Measurements from ENCODE around the gene NFIB.

DNA sequence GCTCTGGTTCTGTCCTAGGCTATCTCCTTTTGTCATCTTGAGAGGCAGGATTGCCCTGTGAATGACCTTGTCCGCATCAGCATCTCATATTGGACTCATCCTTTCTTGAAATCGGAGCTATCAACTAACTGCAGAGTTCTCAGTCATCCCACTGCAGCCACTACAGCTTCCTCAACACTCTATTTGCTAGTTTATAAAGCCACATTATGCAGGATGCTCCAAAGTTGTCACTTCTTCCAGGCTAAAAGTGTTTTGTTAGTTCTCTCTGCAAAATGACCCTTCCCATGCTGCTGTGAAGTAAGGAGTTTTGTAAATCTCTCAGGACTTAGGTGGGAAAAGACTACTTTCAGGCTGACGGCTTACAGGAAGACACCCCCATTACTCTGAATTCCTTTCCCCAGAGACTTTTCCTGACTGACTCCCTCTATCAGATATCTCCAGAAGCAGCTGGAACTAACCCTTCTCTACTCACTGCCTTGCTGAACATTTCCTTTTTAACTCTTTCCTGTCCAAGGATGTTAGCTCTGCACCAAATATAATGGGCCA, 257.6 kb downstream of the NFIB start:
- TF ChIP-seq, protein P1, sequence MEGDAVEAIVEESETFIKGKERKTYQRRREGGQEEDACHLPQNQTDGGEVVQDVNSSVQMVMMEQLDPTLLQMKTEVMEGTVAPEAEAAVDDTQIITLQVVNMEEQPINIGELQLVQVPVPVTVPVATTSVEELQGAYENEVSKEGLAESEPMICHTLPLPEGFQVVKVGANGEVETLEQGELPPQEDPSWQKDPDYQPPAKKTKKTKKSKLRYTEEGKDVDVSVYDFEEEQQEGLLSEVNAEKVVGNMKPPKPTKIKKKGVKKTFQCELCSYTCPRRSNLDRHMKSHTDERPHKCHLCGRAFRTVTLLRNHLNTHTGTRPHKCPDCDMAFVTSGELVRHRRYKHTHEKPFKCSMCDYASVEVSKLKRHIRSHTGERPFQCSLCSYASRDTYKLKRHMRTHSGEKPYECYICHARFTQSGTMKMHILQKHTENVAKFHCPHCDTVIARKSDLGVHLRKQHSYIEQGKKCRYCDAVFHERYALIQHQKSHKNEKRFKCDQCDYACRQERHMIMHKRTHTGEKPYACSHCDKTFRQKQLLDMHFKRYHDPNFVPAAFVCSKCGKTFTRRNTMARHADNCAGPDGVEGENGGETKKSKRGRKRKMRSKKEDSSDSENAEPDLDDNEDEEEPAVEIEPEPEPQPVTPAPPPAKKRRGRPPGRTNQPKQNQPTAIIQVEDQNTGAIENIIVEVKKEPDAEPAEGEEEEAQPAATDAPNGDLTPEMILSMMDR (IDR thresholded peaks at IDR 0.05), result no peak
- no peak for TF ChIP-seq POLR2A (IDR thresholded peaks at IDR 0.05)

Data from body of pancreas (tissue), 4 donors.